GM12878 (cell line): ENCODE measurements around the gene KRT71. TPM values are rescaled to one million over a fixed set of nuclear protein-coding genes. Genes with fewer than 3 reads are reported as not detected.

Experiments used
- ATAC-seq: fragments of 200-7000 bp; cut with Tn5 transposase; 3 replicates; pipeline ENCODE4 v1.9.1; 2020; ENCODE audit warnings: mild to moderate bottlenecking, moderate library complexity
- BruUV-seq: library from RNA; stranded (reverse); fragments of 400-500 nt; replicated peaks from 2 replicates; lab custom pipeline; 2021; lab: Mats Ljungman, UMichigan
- CTCF ChIA-PET: fragments of 300-600 bp; sonication (Branson Sonifier 250); formaldehyde crosslinking; extraction: SDS; loops from one replicate; lab custom pipeline; 2021; ENCODE audit warnings: inconsistent platforms; lab: Yijun Ruan, JAX
- POLR2A ChIA-PET: fragments of 350-600 bp; formaldehyde crosslinking; extraction: SDS; loops from one replicate; lab custom pipeline; 2021; ENCODE audit warnings: inconsistent platforms; lab: Charles Lee
- RAD21 ChIA-PET: fragments of 300-600 bp; sonication (Branson Sonifier 250); formaldehyde crosslinking; loops from one replicate; lab custom pipeline; 2023; ENCODE audit warnings: antibody characterized with exemption; ENCODE audit not compliant: unreplicated experiment; lab: Charles Lee
- SMC1A ChIA-PET: fragments of 300-600 bp; sonication (Branson Sonifier 250); formaldehyde crosslinking; loops from one replicate; lab custom pipeline; 2023; ENCODE audit not compliant: unreplicated experiment, uncharacterized antibody; lab: Charles Lee
- DNase-seq: peaks from one replicate; pipeline ENCODE4 v3.0.0-alpha.2; 2011; ENCODE audit warnings: low read depth, low spot score
- FAIRE-seq: peaks from 3 replicates; lab custom pipeline; 2011; peaks lifted over from hg19 to GRCh38; lab: Jason Lieb, UNC
- H2AFZ ChIP-seq: 2 replicates; pipeline ENCODE4 v1.6.0; 2011; ENCODE audit warnings: low read depth, low read length, control low read depth; ENCODE audit not compliant: control insufficient read depth
- H3K27ac ChIP-seq: 2 replicates; pipeline ENCODE4 v1.5.1; 2011; ENCODE audit warnings: control low read depth; ENCODE audit not compliant: control insufficient read depth, insufficient read depth
- H3K27me3 ChIP-seq, 2 experiments: replicated peaks in 1 of 2; 2 replicates each; pipeline versions ENCODE4 v1.6.0 to v1.6.1; 2011; ENCODE audit warnings: low read length in 1 of 2; ENCODE audit not compliant: control insufficient read depth in 2 of 2, insufficient read depth in 2 of 2
- H3K36me3 ChIP-seq, 2 experiments: 2 replicates each; pipeline ENCODE4 v1.5.1; 2011; ENCODE audit warnings: low read length in 1 of 2; ENCODE audit not compliant: control insufficient read depth in 2 of 2, insufficient read depth in 2 of 2
- H3K4me1 ChIP-seq: 2 replicates; pipeline ENCODE4 v1.6.1; 2011; ENCODE audit warnings: mild to moderate bottlenecking, low read length, moderate library complexity, mixed read lengths; ENCODE audit not compliant: control insufficient read depth, insufficient read depth
- H3K4me2 ChIP-seq: 2 replicates; pipeline ENCODE4 v1.6.0; 2011; ENCODE audit warnings: control low read depth; ENCODE audit not compliant: control insufficient read depth, insufficient read depth
- H3K4me3 ChIP-seq: fragments of 200-600 bp; sonication (generic); 2 replicates; pipeline ENCODE4 v1.5.1; 2016
- H3K79me2 ChIP-seq: 2 replicates; pipeline ENCODE4 v1.6.0; 2011; ENCODE audit warnings: low read length; ENCODE audit not compliant: control insufficient read depth, insufficient read depth
- H3K9ac ChIP-seq: 2 replicates; pipeline ENCODE4 v1.8.0; 2011; ENCODE audit warnings: low read length, control low read depth, mixed read lengths; ENCODE audit not compliant: control insufficient read depth, insufficient read depth
- H3K9me3 ChIP-seq: replicated peaks from 3 replicates; pipeline ENCODE4 v1.5.1; 2011; ENCODE audit warnings: mild to moderate bottlenecking, low read length; ENCODE audit not compliant: control insufficient read depth, insufficient read depth
- H4K20me1 ChIP-seq: 2 replicates; pipeline ENCODE4 v1.6.0; 2011; ENCODE audit not compliant: control insufficient read depth, insufficient read depth
- ATF3 ChIP-seq: IDR thresholded peaks from 2 replicates; pipeline ENCODE4 v1.6.1; 2011; ENCODE audit warnings: low read depth, mild to moderate bottlenecking, low read length, moderate library complexity, borderline replicate concordance; ENCODE audit errors: extremely low read depth
- ESRRA ChIP-seq: IDR thresholded peaks from 2 replicates; pipeline ENCODE4 v1.6.1; 2012; ENCODE audit warnings: mild to moderate bottlenecking, low read length, improper control_type of control experiment
- MEF2A ChIP-seq: IDR thresholded peaks from 2 replicates; pipeline ENCODE4 v1.6.1; 2011; ENCODE audit warnings: low read depth, mild to moderate bottlenecking, low read length, moderate library complexity; ENCODE audit not compliant: insufficient read depth
- NR2F1 ChIP-seq: fragments of 450-650 bp; conservative IDR thresholded peaks from 2 replicates; pipeline ENCODE4 v1.6.1; 2017; ENCODE audit warnings: mild to moderate bottlenecking
- RAD51 ChIP-seq: fragments of 450-650 bp; IDR thresholded peaks from 2 replicates; pipeline ENCODE4 v1.6.1; 2016; ENCODE audit warnings: moderate library complexity, mild to moderate bottlenecking, inconsistent platforms
- RBBP5 ChIP-seq: fragments of 200-600 bp; sonication (generic); conservative IDR thresholded peaks from 2 replicates; pipeline ENCODE4 v1.6.1; 2016
- REST ChIP-seq: IDR thresholded peaks from 2 replicates; pipeline ENCODE4 v1.6.1; 2012; ENCODE audit warnings: mild to moderate bottlenecking, low read depth, low read length
- SREBF2 ChIP-seq: IDR thresholded peaks from 2 replicates; pipeline ENCODE4 v1.6.1; 2012; ENCODE audit warnings: mild to moderate bottlenecking, low read length
- TAF1 ChIP-seq: IDR thresholded peaks from 2 replicates; pipeline ENCODE4 v1.6.1; 2011; ENCODE audit warnings: mild to moderate bottlenecking, low read depth, low read length, borderline replicate concordance
- YBX1 ChIP-seq: fragments of 450-650 bp; IDR thresholded peaks from 2 replicates; pipeline ENCODE4 v1.6.1; 2016; ENCODE audit warnings: antibody characterized with exemption
- WGBS: methylation state at CpG from one replicate; pipeline ENCODE4 v1.1.6; 2016; ENCODE audit warnings: low lambda C conversion rate; ENCODE audit not compliant: insufficient replicate concordance, insufficient coverage; ENCODE audit errors: missing lambda C conversion rate; 5-methylcytosine and 5-hydroxymethylcytosine counted together
- in situ Hi-C: fragments of 300-500 bp; cut with MboI; formaldehyde crosslinking; loops from 9 replicates; pipeline ENCODE4 v1.14.3; 2018; ENCODE audit warnings: mixed read lengths
- intact Hi-C: fragments of 100-400 bp; cut with micrococcal nuclease; formaldehyde crosslinking; loops from one replicate; pipeline ENCODE4 v1.14.2; 2022; ENCODE audit not compliant: unreplicated experiment
- polyA plus RNA-seq, 11 experiments: library from polyadenylated mRNA; depleted of rRNA in 4 of 11; unstranded in 6 of 11; stranded (reverse) in 5 of 11; fragments of >200 nt; fragmentation: Nextera tagmentation in 4 of 11; fragmentation: Illumina TruSeq in 1 of 11; extraction: Ambion mirVana in 4 of 11; extraction: Trizol in 1 of 11; gene quantifications; 1 replicate in 1 of 11; 2 replicates in 10 of 11; pipeline versions ENCODE4 v1.2.1 to v1.2.3, GENCODE V29; 2011 to 2016; ENCODE audit warnings: inconsistent platforms in 2 of 11, missing spikeins in 2 of 11, low read depth in 1 of 11
- total RNA-seq, 4 experiments: library from RNA; depleted of rRNA in 3 of 4; stranded (reverse); fragments of >200 nt in 3 of 4; fragmentation: Illumina TruSeq in 1 of 4; extraction: Trizol in 1 of 4; gene quantifications; 2 replicates each; pipeline versions ENCODE4 v1.2.1 to v1.2.3, GENCODE V29; 2013 to 2021
- TF ChIP-seq, protein P1 (sequence below): fragments of 450-650 bp; IDR thresholded peaks from 2 replicates; pipeline ENCODE4 v1.6.1; 2016; ENCODE audit warnings: mild to moderate bottlenecking, moderate library complexity, borderline replicate concordance

The KRT71 gene
- total and polyA plus RNA-seq, 10 of the 15 experiments (the other 5 are each of a cell fraction or from before 2014, with no cell fraction given), result not detected

- in situ Hi-C loops, result no loop called here
- no peak for ATAC-seq
- Histone ChIP-seq H3K27me3 (peaks cover 0 to 2% of the 10 kb centered on the region in 2 experiments; a peak in 1 of 4 replicates), H3K36me3 (no peaks in the 10 kb centered on the region), H2AFZ (no peak overlapping the region), H3K27ac (no peak overlapping the region), H3K4me2 (no peak overlapping the region), H3K9ac (no peak overlapping the region), H3K4me1 (no peaks in the 10 kb centered on the region), H4K20me1 (no peaks in the 10 kb centered on the region)
- ChIA-PET POLR2A (no interaction called here), RAD21 (no interaction called here), CTCF (no interaction called here), SMC1A (no interaction called here)
- no peak for FAIRE-seq
- WGBS, result 40% methylated on average over 5 of the region's 5 CpGs
- TF ChIP-seq TAF1 (no peak), ESRRA (no peak), ATF3 (no peak), SREBF2 (no peak), REST (no peak), RAD51 (no peak), MEF2A (no peak), YBX1 (no peak), NR2F1 (no peak), RBBP5 (no peak)
- TF ChIP-seq, protein P1, sequence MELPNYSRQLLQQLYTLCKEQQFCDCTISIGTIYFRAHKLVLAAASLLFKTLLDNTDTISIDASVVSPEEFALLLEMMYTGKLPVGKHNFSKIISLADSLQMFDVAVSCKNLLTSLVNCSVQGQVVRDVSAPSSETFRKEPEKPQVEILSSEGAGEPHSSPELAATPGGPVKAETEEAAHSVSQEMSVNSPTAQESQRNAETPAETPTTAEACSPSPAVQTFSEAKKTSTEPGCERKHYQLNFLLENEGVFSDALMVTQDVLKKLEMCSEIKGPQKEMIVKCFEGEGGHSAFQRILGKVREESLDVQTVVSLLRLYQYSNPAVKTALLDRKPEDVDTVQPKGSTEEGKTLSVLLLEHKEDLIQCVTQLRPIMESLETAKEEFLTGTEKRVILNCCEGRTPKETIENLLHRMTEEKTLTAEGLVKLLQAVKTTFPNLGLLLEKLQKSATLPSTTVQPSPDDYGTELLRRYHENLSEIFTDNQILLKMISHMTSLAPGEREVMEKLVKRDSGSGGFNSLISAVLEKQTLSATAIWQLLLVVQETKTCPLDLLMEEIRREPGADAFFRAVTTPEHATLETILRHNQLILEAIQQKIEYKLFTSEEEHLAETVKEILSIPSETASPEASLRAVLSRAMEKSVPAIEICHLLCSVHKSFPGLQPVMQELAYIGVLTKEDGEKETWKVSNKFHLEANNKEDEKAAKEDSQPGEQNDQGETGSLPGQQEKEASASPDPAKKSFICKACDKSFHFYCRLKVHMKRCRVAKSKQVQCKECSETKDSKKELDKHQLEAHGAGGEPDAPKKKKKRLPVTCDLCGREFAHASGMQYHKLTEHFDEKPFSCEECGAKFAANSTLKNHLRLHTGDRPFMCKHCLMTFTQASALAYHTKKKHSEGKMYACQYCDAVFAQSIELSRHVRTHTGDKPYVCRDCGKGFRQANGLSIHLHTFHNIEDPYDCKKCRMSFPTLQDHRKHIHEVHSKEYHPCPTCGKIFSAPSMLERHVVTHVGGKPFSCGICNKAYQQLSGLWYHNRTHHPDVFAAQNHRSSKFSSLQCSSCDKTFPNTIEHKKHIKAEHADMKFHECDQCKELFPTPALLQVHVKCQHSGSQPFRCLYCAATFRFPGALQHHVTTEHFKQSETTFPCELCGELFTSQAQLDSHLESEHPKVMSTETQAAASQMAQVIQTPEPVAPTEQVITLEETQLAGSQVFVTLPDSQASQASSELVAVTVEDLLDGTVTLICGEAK, result no peak
- TF ChIP-seq, all 136 proteins: peak for 0
- no peaks in the 10 kb centered on the region for H3K9me3 ChIP-seq
- DNase-seq, result no peak
- BruUV-seq, result no TSS peak
- intact Hi-C loops, result no loop called here
- H3K4me3 ChIP-seq, result no peak overlapping the region
- no peaks in the 10 kb centered on the region for H3K79me2 ChIP-seq
Observed at GRCh38 chr12:52534482-52534881, 18.5 kb downstream of the KRT71 start.
